ENCODE data around the gene HCN2.
"Not testable (repeated sequence)": the region's sequence is repeated elsewhere in the genome, so short reads cannot be mapped to it uniquely, and the experiment has no call there.

HCN2 gene

GRCh38 chr19:607301-608154 is 17.8 kb downstream of the HCN2 start:
- no peak for DNase-seq

- DNase-seq: no peak
These were observed 18.7 kb downstream of the HCN2 start for GRCh38 chr19:608155-609003.

GRCh38 chr19:609004-609346 is 19.3 kb downstream of the HCN2 start:
- DNase-seq: no peak

- no peak for DNase-seq
These were observed 20.6 kb downstream of the HCN2 start for GRCh38 chr19:610071-610800.

- no peak for DNase-seq
These were observed 21.3 kb downstream of the HCN2 start for GRCh38 chr19:610801-611480.

GRCh38 chr19:611481-611868 is 21.8 kb downstream of the HCN2 start:
- DNase-seq: no peak

- DNase-seq: no peak
These were observed 23.3 kb downstream of the HCN2 start for GRCh38 chr19:612941-613340.

- no peak for DNase-seq
These were observed 24.3 kb downstream of the HCN2 start for GRCh38 chr19:613732-614567.

- no peak for DNase-seq
These were observed 25.9 kb downstream of the HCN2 start for GRCh38 chr19:615619-616018.

GRCh38 chr19:616062-616700 is 26.5 kb downstream of the HCN2 start:
- no peak for DNase-seq

- no peak for DNase-seq
These were observed 27.3 kb downstream of the HCN2 start for GRCh38 chr19:616747-617526.

GRCh38 chr19:617551-618246 is 28.0 kb downstream of the HCN2 start:
- no peak for DNase-seq

- no peak for DNase-seq
These were observed 28.6 kb downstream of the HCN2 start for GRCh38 chr19:618247-618619.

GRCh38 chr19:618674-619285 is 29.1 kb downstream of the HCN2 start:
- no peak for DNase-seq

GRCh38 chr19:619286-620002 is 29.8 kb downstream of the HCN2 start:
- DNase-seq: no peak

- no peak for DNase-seq
These were observed 30.6 kb downstream of the HCN2 start for GRCh38 chr19:620166-620862.

GRCh38 chr19:621191-621590 is 31.5 kb downstream of the HCN2 start:
- DNase-seq: not testable (repeated sequence)

GRCh38 chr19:621819-622218 is 32.1 kb downstream of the HCN2 start:
- no peak for DNase-seq

Data from NCI-H2029 treated with DMSO at 0.1 percent for 48 hours (cell line).